KOPT-K1 (cell line): Measurements from ENCODE around the gene VPS37D.
"Not testable (repeated sequence)": the region's sequence is repeated elsewhere in the genome, so short reads cannot be mapped to it uniquely, and the experiment has no call there.

Source experiments
- H3K27ac ChIP-seq: fragments of 200-600 bp; sonication (generic); 2 replicates; pipeline ENCODE4 v1.5.1; 2016; ENCODE audit warnings: antibody characterized with exemption, mild to moderate bottlenecking, low read depth, low read length; ENCODE audit not compliant: poor library complexity, severe bottlenecking
- H3K36me3 ChIP-seq: fragments of 200-600 bp; sonication (generic); 2 replicates; pipeline ENCODE4 v1.5.1; 2017; ENCODE audit warnings: antibody characterized with exemption, mild to moderate bottlenecking, low read length, moderate library complexity; ENCODE audit not compliant: insufficient read depth
- H3K9me3 ChIP-seq: fragments of 200-600 bp; sonication (generic); 2 replicates; pipeline ENCODE4 v1.5.1; 2017; ENCODE audit warnings: antibody characterized with exemption, low read length, mild to moderate bottlenecking; ENCODE audit not compliant: insufficient read depth, poor library complexity, severe bottlenecking

The VPS37D gene

DNA sequence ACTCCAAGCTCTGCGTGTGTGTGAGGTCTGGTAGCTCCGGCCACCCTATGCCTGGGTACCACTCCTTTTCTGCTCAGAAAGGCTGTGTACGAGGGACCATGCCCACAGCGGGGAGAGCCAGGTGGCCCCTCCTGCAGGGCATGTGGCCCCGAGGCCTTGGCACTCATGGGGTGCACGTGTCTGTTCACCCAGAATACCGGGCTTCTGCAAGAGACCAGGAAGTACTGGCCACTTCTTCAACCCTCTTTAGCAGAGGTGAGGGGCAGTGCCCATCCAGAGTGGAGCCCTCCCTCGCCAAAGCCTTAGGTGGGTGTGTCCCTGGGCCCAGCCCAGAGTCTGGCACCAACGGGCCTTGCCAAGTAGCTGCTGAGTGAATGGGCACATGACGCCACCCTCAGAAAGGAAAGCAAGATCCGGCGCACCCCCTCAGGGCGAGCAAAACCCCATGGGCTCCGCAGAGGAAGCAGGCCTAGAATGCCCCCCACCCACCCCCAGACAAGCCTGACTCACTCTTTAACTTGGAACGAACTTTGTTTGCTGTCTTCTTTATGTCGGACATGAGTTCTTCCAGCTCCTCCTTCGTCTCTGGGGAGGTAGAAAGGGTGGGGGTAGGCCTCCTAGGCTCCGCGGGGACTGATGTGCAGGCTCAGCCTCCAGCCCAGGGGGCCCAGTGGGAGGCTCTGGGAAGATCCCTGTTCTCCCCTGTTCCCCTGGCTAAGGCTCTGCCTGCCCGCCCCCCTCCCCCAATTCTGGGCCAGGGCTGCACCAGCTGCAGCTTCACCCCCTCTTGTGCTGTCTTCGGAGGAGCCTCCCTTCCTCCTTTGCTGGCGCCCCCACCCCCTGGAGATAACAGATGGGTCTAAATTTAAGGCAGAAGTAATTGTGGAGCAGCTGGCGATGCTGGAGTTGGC, 37.3 kb downstream of the VPS37D start:
- no peak overlapping the region for H3K27ac ChIP-seq
- H3K36me3 ChIP-seq: peaks cover 1% of the 10 kb centered on the region; the same call in 1 of the 2 replicates
- no peaks in the 10 kb centered on the region for H3K9me3 ChIP-seq

- H3K27ac ChIP-seq: no peak overlapping the region
- no peaks in the 10 kb centered on the region for H3K9me3 ChIP-seq
- H3K36me3 ChIP-seq: no peaks in the 10 kb centered on the region
Observed at GRCh38 chr7:73705551-73705920, 37.9 kb downstream of the VPS37D start.

DNA sequence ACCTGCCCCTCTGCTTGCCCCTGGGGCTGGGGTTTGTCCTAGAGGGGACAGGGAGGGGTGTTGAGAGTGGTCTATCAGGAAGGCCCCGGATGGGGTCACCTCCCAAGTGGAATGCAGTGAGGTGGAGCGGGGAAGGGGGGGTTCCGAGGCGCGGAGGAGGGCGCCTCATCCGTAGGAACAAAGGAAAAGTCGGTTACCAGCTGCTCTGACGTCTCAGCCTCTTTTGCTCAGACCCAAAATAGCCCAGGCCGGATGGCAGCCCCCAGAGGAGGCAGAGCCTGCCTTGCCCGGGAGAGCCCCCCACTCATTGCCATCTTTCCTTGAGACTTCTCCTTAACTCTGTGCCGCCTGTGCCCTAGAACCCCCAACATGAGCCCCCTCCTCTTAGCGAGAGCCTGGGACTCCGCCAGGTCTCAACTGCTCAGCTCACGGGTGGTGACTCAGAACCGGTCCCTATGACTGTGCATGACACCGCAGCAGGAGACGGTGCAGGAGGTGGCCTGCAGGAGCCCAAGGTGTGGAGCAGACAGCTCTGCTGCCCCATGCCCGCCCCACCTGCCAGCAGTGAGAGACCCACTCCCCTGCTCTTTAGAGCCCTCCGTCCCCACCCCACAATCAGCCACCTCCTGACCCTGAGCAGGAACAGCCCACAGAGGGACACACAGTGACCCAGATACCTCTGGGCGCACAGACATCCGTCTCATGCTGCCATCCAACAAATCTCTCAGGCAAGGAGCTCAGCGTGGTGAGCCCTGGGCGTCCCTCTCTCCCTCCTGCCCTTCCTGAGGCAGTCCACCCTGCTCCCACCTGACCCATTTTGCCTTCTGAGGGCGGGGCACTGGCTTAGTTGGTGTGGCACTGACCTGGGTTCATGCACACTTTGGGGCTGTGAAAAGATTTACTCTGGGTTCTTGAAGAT, 38.8 kb downstream of the VPS37D start:
- no peak overlapping the region for H3K27ac ChIP-seq
- H3K9me3 ChIP-seq: no peaks in the 10 kb centered on the region
- H3K36me3 ChIP-seq: no peaks in the 10 kb centered on the region

- Histone ChIP-seq H3K36me3 (no peaks in the 10 kb centered on the region), H3K9me3 (no peaks in the 10 kb centered on the region), H3K27ac (no peak overlapping the region)
Observed at GRCh38 chr7:73707045-73707631, 39.5 kb downstream of the VPS37D start.

GRCh38 chr7:73708961-73709549, 41.4 kb downstream of the VPS37D start:
- H3K9me3 ChIP-seq: no peaks in the 10 kb centered on the region
- H3K27ac ChIP-seq: no peak overlapping the region
- H3K36me3 ChIP-seq: no peaks in the 10 kb centered on the region

- Histone ChIP-seq H3K36me3 (no peaks in the 10 kb centered on the region), H3K9me3 (no peaks in the 10 kb centered on the region), H3K27ac (no peak overlapping the region)
Observed at GRCh38 chr7:73712773-73713172, 45.1 kb downstream of the VPS37D start.

GRCh38 chr7:73713319-73713718, 45.7 kb downstream of the VPS37D start:
- not testable (repeated sequence) for H3K36me3 ChIP-seq, H3K27ac ChIP-seq

GRCh38 chr7:73715648-73716317, 48.2 kb downstream of the VPS37D start:
- no peak overlapping the region for H3K27ac ChIP-seq
- H3K36me3 ChIP-seq: no peaks in the 10 kb centered on the region
- H3K9me3 ChIP-seq: no peaks in the 10 kb centered on the region

More at GRCh38 chr7:73713319-73713718, 45.7 kb downstream of the VPS37D start:
- not testable (repeated sequence) for H3K9me3 ChIP-seq

DNA sequence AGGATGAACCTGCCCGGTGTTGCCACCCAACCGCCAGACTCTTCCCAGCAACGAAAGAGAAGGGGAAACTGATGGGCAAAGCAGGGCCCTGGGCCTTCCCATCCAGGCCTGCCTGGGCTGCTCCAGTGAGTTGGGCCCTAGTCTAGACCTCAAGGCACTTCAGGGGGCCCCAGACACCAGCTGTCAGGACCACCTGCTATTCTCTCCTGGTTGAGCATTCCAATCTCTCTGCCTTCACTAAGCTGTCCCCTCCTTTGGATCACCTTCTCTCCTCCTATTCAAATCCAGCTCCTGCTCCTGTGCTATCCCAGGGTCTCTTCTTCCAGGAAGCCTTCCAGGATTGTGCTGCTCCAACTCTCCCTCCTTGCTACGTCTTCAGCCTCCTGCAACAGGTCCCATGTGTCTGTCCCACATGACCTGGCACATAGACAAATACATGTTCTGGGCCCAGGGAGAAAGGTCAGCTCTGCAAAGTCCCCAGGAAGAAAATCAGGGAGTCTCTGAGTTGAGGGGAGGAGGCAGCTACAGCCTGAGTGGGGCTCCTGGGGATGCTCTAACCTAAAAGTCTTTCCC, 48.8 kb downstream of the VPS37D start:
- Histone ChIP-seq H3K36me3 (no peaks in the 10 kb centered on the region), H3K27ac (no peak overlapping the region), H3K9me3 (no peaks in the 10 kb centered on the region)

DNA sequence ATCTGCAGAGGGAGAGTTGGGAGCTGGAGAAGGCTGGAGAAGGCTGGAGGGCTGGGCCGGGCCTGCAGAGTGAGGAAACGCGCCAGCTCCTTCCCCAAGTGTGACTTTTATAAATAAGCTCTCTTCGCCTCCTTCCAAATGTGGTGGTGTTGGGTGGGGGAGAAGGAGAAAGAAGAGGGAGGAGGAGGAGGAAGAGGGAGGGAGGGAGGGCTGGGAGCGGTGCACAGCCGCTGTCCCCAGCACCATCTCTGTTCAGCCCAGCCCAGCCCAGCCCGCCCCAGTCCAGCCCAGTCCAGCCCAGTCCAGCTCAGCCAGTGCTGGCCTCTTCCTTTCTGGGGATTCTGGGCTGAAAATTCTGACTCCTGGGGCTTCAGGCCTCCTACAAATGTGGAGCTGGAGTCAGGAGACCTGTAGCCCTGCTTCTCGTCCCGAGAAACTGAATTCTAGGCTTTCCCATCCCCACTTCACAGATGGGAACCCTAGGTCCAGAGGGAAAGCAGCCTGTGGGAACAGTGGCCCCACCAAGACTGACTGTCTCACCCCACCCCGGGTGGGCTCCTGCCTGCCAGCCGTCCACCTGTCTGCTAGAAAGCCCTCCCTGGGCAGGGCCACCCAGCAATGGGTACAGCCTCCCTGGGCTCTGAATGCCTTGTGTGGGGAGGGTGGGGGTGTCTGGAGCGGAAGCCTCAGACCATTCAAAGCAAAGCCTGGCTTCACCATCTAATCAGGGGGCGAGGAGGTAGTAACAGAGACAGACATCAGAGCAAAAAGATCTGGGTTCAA, 49.6 kb downstream of the VPS37D start:
- Histone ChIP-seq H3K27ac (no peak overlapping the region), H3K36me3 (no peaks in the 10 kb centered on the region), H3K9me3 (no peaks in the 10 kb centered on the region)

GRCh38 chr7:73717991-73718405, 50.4 kb downstream of the VPS37D start:
- H3K9me3 ChIP-seq: no peaks in the 10 kb centered on the region
- no peak overlapping the region for H3K27ac ChIP-seq
- no peaks in the 10 kb centered on the region for H3K36me3 ChIP-seq

- no peak overlapping the region for H3K27ac ChIP-seq
- no peaks in the 10 kb centered on the region for H3K36me3 ChIP-seq
- no peaks in the 10 kb centered on the region for H3K9me3 ChIP-seq
Observed at GRCh38 chr7:73718438-73718881, 50.8 kb downstream of the VPS37D start.

DNA sequence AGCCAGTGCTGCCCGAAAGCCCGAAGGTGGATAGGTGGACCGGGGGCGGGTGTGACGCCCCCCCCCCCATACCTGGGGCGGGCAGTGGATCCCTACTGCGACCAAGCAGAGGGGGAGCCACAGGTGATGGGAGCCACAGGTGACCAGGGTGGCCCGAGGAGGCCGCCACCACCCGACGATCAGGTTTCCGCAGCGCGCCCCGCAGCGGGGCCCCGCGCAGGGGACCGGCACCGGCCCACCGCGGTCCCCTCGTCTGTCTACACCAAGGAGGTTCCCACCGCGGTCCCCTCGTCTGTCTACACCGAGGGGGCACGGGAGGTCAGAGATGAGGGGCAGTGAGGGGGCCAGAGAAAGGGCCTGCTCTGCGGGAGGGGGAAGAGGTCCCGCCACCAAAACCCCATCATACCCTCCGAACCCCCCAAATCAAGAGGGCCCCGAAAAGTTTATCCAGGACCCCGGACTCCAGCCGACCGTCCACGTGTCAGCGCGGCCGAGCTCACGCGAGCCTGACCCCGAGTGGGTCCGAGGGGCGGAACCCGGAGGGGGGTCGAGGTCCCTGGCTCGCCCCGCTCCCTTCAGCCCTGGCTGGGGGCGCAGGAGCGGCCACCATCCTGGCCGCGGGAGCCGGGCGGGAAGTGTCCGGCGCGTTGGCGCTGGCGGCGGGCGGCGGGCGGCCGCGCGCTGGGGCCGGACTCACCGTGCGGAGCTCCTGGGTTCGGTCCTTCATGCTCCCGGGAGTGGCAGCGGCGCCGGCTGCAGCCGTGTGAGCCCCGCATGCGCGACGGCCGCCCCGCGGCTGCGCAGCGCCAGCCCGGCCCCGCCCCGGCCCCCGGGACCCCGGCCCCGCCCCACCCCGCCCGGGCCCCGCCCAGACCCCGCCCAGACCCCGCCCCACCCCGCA, 51.5 kb downstream of the VPS37D start, which contains the start of gene STX1A:
Gene STX1A (minus strand): TSS at position 765 of the 901 bp plus-strand sequence. CDS start 38 bp downstream, at position 727.
- Histone ChIP-seq H3K9me3 (no peaks in the 10 kb centered on the region), H3K36me3 (no peaks in the 10 kb centered on the region), H3K27ac (no peak within 1 kb of the TSS)
